Adipose tissue (tissue), 3 donors: Measurements from ENCODE around the gene IFNG-AS1. TPM values are rescaled to one million over a fixed set of nuclear protein-coding genes. Genes with fewer than 3 reads are reported as not detected.

ENCODE experiments used
- polyA plus RNA-seq, 3 donors: library from polyadenylated mRNA; stranded (reverse); fragments of 200-250 nt; gene quantifications; one replicate each; pipeline ENCODE4 v1.2.3, GENCODE V29; 2013
- donor health status: healthy with polysubstance abuse.
- donor health status: Bipolar disorder and iron deficiency.
- donor health status: healthy.

IFNG-AS1 gene
- polyA plus RNA-seq, 3 donors, result not detected

Other genes with a start within 250 kb of the IFNG-AS1 start
- not detected for gene IFNG, start 170.3 kb downstream of the IFNG-AS1 start, polyA plus RNA-seq
- not detected for gene IL26, start 236.4 kb downstream of the IFNG-AS1 start, polyA plus RNA-seq